AG20443 (cell line): ENCODE measurements around the gene ARSA.
"Not testable (repeated sequence)": the region's sequence is repeated elsewhere in the genome, so short reads cannot be mapped to it uniquely, and the experiment has no call there.

Experiments used
- DNase-seq: peaks from one replicate; pipeline ENCODE4 v3.0.0; 2012; ENCODE audit warnings: low spot score, mixed read lengths

The ARSA gene

DNA sequence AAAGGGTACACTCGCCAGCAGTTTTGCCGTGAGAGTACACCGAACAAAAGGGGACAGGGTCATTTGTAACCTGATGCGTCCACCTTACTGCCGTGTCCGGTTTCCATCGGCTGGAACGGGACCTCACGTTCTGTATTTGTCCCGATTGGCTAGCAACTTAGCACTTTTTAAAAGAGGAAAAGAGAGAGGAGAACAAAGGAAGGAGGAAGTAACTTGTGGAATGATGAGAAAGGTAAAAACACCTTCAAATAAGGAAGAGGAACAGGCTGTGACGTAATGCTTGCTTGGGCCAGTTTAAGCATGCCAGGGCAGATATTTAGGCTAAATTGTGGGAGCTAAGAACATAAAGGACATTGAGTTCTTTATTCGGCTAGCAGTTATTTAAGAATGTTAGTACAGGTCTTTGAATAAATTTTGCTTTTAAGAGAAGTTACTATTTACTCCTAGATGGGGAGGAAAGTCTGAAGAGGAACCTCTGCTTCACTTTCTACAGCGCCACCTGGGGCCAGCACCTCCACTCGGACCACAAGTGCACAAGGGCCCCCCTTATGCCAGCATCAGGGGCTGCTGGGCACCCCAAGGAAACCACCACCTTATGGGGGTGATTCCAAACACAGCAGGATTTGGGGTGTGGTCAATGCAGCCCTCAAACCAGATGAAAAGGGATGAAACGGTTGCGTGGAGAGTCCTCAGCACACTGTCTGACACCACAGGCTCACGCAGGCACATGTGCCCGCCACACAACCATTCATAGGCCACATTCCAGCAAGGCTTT lies 5.8 kb downstream of the ARSA start:
- DNase-seq, result no peak

GRCh38 chr22:50621356-50621880 lies 6.5 kb downstream of the ARSA start:
- no peak for DNase-seq

DNA sequence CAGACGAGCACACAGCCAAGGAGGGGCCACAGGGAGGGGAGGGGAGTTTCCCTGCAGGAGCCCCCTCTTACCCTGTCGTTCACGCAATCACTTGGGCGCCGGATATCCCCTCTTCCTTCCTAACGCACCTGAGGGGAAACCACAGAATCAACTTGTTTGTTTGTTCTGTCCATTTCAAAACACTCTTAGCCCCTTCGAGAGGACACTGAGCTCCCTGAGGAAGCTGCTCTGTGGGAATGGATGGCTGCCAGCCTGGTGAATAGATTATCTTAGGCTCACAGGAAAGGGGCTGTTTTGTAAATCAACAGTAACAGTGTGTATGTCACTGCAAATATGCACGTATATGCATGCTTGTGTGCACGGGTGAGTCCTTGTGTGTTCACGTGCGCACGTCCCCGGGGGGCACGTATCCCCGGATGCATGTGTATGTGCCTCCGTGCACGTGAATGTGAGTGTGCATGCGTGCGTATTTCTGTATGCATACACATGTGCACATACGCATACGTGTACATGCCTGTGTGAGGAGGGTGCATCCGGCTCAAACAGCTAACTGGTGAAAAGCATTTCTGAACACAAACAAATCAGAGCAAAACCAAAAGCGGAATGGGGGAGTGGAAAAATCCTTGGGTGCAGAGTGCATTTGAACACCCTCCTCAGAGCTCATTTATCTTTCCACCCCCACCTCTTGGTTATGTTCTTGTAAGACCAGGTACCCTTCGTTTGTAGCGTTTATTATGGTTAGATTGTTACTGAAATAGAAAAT lies 7.2 kb downstream of the ARSA start:
- DNase-seq, result peak; percentile 81

DNA sequence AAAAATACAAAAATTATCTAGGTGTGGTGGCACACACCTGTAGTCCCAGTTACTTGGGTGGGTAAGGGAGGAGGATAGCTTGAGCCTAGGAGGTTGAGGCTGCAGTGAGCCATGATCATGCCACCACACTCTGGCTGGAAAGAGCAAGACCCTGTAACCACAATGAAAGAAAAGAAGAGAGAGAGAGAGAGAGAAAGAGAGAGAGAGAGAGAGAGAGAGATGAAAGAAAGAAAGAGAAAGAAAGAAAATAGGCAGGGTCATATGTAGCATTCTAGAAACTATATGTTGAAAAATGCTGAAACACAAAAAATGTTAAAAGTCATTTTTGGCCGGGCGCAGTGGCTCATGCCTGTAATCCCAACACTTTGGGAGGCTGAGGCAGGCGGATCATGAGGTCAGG lies 13.7 kb downstream of the ARSA start:
- DNase-seq, result not testable (repeated sequence)

DNA sequence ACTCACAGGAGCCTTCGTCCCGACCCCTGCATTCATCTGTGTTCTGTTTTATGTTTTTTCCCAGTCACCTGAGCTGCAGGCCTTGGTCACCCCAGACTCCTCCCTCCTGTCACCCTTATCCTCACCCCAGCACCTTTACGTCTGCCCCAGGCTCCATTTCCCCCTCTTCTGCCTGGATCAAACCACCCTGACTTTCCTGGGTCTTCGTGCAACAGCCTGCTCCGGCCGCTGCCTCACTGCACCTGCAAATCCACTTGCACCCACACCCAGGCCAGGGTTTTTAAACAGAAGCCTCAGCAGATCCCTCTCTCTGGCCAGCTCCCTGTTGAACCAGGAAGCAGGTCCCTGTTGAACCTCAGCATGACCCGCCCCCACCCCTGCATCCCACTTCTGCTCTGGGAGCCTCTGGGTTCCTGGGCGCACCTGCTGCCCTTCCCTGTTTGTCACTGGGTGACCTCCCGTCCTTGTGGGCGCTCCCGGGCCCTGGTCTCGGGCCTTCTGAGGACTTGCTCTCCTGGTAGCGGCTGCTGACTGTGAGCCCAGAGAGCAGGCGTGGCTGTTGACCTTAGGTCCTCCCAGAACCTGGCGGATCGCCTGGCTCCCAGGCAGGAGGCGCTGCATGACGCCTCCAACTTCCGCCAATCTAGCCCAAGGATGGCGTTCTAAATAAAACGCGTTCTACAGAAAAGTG lies 14.5 kb downstream of the ARSA start:
- DNase-seq, result peak; percentile 14

GRCh38 chr22:50612528-50613221 lies 15.3 kb downstream of the ARSA start:
- DNase-seq, result no peak

GRCh38 chr22:50612168-50612527 lies 15.8 kb downstream of the ARSA start:
- no peak for DNase-seq

- DNase-seq, result no peak
Measured at GRCh38 chr22:50611341-50612060, 16.5 kb downstream of the ARSA start.

DNA sequence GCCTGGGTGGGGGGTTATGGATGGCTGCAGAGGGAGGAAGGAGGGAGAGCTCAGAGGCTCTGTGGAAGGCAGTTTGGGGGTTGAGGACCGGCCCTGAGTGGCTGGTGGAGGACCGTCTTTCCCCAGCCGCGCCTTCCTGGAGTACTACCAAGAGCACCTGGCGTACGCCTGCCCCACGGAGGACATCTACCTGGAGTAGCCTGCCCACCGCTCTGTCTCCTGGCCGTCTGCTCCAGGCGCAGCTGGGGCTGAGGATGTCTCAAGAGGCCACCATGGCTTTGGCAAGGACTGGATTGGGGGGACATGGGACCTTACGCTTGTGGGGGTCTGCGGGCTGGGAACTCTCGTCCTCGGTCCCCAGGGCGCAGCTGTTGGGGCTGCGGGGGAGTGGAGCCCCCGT lies 17.4 kb downstream of the ARSA start:
- DNase-seq, result no peak

DNA sequence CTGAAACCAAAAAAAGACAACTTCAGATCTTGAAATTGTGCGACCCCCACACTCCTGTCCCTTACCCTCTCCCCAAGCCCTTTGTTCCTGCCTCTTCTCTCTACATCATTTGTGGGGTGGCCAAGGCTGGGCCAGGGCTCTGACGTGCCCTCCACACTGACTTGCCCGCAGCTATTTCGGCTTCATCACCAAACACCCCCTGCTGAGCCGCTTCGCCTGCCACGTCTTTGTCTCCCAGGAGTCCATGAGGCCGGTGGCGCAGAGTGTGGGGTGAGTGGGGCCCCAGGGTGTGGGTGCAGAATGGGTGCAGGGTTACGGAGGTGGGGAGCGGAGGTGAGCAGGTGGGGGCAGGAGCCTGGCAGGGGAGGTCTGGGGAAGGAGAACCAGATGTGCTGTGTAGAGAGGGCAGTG lies 17.9 kb downstream of the ARSA start:
- DNase-seq, result no peak

GRCh38 chr22:50609599-50609998 lies 18.4 kb downstream of the ARSA start:
- no peak for DNase-seq

DNA sequence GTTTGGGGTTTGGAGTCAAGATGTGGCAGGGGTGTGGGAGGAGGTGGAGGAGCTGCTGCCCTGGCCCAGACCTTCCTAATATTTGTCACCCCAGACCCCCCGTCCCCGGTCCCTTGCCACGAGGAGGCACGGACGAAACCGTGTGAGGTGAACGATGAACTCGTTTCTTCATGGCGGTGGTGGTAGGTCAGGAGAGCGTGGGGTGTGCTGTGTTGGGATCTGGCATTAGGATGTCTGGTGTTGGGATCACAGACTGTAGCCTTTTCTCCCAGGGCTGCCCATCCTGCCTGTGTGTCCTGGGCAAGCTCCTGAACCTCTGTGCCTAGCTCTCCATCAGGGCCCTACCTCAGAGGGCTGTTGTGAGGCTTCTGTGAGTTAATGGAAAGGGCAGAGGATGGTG lies 19.0 kb downstream of the ARSA start:
- no peak for DNase-seq

GRCh38 chr22:50608058-50608840 lies 19.7 kb downstream of the ARSA start:
- not testable (repeated sequence) for DNase-seq

DNA sequence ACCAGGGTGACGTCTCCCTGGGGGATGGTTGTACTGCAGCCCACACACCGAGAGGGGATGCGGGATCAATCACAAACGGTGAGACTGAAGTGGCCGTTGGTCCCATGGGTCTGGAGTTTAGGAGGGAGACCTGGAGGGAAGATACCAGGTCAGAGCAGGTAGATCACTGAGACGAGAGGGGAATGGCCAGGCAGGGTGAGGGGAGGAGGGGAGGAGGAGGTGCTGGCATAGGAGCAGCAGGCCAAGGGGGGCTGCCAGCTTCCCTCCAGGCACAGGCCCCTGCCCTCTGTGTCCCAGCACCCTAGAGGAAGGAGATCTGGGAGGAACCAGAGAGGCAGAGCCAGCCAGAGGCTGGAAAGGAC lies 20.3 kb downstream of the ARSA start:
- no peak for DNase-seq

GRCh38 chr22:50606946-50607658 lies 20.9 kb downstream of the ARSA start:
- DNase-seq, result no peak

- DNase-seq, result peak; percentile 29
Measured at GRCh38 chr22:50606165-50606945, 21.6 kb downstream of the ARSA start.

- peak; percentile 11 for DNase-seq
Measured at GRCh38 chr22:50605613-50606074, 22.3 kb downstream of the ARSA start.

DNA sequence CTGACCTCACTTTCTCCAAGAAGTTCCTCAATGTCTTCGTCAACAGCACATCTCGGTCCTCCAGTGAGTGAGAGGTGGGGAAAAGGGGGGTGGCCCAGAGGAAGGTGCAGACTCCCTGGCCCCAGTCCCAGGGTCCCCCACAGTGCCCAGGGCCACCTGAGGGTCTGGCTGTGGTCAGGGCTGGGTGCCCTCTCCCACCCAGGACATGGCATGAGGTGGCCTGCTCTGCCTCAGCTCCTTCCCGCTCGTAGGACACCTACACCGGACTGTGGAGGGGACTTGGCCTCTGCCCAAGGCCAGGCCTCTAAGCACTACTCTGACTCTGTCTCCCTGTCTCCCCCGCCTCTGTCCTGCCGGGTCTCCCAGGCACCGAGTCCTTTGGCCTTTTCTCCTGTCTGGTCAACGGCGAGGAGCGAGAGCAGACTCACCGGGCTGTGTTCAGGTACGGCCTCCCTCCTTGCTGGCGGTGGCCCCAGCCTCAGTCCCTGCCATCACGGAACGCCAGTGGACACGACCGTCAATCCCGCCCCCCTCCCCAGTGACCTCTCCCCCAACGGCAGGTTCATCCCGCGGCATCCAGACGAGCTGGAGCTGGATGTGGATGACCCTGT lies 22.8 kb downstream of the ARSA start:
- DNase-seq, result no peak
